ENCODE data around the gene PRICKLE4.

GRCh38 chr6:41733707-41734665, 46.6 kb upstream of the PRICKLE4 start:
- no peak for TF ChIP-seq CTCF (IDR thresholded peaks at IDR 0.05)
- TF ChIP-seq EZH2 (IDR thresholded peaks at IDR 0.05; ENCODE audit: borderline replicate concordance, insufficient read depth, low read depth, low read length, poor library complexity, severe bottlenecking): no peak

Measured in B cell (primary cell).